ENCODE results near the gene HIRIP3. TPM values are rescaled to one million over a fixed set of nuclear protein-coding genes. Genes with fewer than 3 reads are reported as not detected.

The HIRIP3 gene
- total and polyA plus RNA-seq, 2 of the 13 experiments (the other 11 are each of a cell fraction or from before 2014, with no cell fraction given), result 12.6 to 17.2 TPM

GRCh38 chr16:29993191-29993902, 2.1 kb downstream of the HIRIP3 start:
- Histone ChIP-seq H3K9ac (ENCODE audit: insufficient read depth, low read depth, low read length) (no peak overlapping the region), H3K27ac (ENCODE audit: extremely low read length, insufficient read depth, low read length) (no peak overlapping the region), H3K36me3 (replicated peaks in 1 of 2; ENCODE audit: control insufficient read depth in 1 of 2, insufficient read depth in 2 of 2, low read length in 2 of 2) (peaks cover 15 to 46% of the 10 kb centered on the region in 2 experiments), H4K20me1 (ENCODE audit: insufficient read depth, low read length) (no peaks in the 10 kb centered on the region), H2AFZ (ENCODE audit: low read length) (no peak overlapping the region), H3K4me3 (replicated peaks in 1 of 3; ENCODE audit: insufficient read depth in 1 of 3, low read depth in 2 of 3, low read length in 3 of 3) (no peak overlapping the region), H3K9me3 (ENCODE audit: low read length) (no peaks in the 10 kb centered on the region), H3K4me1 (ENCODE audit: insufficient read depth, low read length) (peaks cover 24% of the 10 kb centered on the region), H3K79me2 (ENCODE audit: insufficient read depth, low read length) (peaks cover 9% of the 10 kb centered on the region), H3K4me2 (ENCODE audit: low read depth, low read length) (no peak overlapping the region), H3K27me3 (ENCODE audit: control insufficient read depth in 1 of 2, insufficient read depth in 2 of 2, low read length in 2 of 2) (peaks cover 0 to 5% of the 10 kb centered on the region in 2 experiments; a peak in 1 of 5 replicates)
- DNase-seq (ENCODE audit: low spot score), result no peak
- 95% methylated on average over 18 of the region's 25 CpGs for whole genome bisulfite sequencing (ENCODE audit: low lambda C conversion rate)
- ATAC-seq, result no peak
- CTCF ChIA-PET (ENCODE audit: low intra/inter-chr PET ratio, low total read pairs), result no interaction called here
- TF ChIP-seq HINFP (CRISPR knock-in tag; IDR thresholded peaks at IDR 0.05; ENCODE audit: low read depth) (no peak), ZNF17 (CRISPR knock-in tag; IDR thresholded peaks at IDR 0.05) (no peak), ZFP37 (CRISPR knock-in tag; IDR thresholded peaks at IDR 0.05; ENCODE audit: borderline replicate concordance) (no peak), AGO2 (optimal IDR thresholded peaks at IDR 0.05; ENCODE audit: low read depth, low read length) (peak; percentile 89), POLR2G (IDR thresholded peaks at IDR 0.05; ENCODE audit: low read depth, low read length) (peak; percentile 39; the same call in 1 of the 2 replicates), STAG1 (CRISPR knock-in tag; IDR thresholded peaks at IDR 0.05) (no peak), ZNF12 (CRISPR knock-in tag; IDR thresholded peaks at IDR 0.05) (no peak), HNRNPUL1 (IDR thresholded peaks at IDR 0.05; ENCODE audit: low read depth, low read length) (no peak), NFIB (CRISPR knock-in tag; IDR thresholded peaks at IDR 0.05; ENCODE audit: borderline replicate concordance) (no peak), HMGA1 (CRISPR knock-in tag; conservative IDR thresholded peaks at IDR 0.05) (no peak), TEAD2 (CRISPR knock-in tag; IDR thresholded peaks at IDR 0.05) (no peak), POLR2A (IDR thresholded peaks at IDR 0.05; ENCODE audit: insufficient read depth in 1 of 2, low read depth in 2 of 2, low read length in 2 of 2) (peak; percentile 1 to 27; a peak in 2 of 4 replicates), ZNF333 (CRISPR knock-in tag; IDR thresholded peaks at IDR 0.05; ENCODE audit: borderline replicate concordance) (no peak), PCBP2 (optimal IDR thresholded peaks at IDR 0.05; ENCODE audit: low read depth, low read length, poor library complexity, severe bottlenecking) (no peak), MIER2 (CRISPR knock-in tag; IDR thresholded peaks at IDR 0.05) (no peak), NRL (CRISPR knock-in tag; IDR thresholded peaks at IDR 0.05; ENCODE audit: borderline replicate concordance) (0 out of 2 replicates have a peak, but pooled peaks have one; percentile 43), NR2C2 (CRISPR knock-in tag; IDR thresholded peaks at IDR 0.05; ENCODE audit: borderline replicate concordance) (no peak), RFX1 (IDR thresholded peaks at IDR 0.05) (no peak), ZNF737 (CRISPR knock-in tag; IDR thresholded peaks at IDR 0.05; ENCODE audit: borderline replicate concordance) (no peak), RBFOX2 (IDR thresholded peaks at IDR 0.05; ENCODE audit: low read depth, low read length) (peak; percentile 58), SSRP1 (CRISPR knock-in tag; IDR thresholded peaks at IDR 0.05) (0 out of 2 replicates have a peak, but pooled peaks have one; percentile 52), ZNF670 (CRISPR knock-in tag; IDR thresholded peaks at IDR 0.05; ENCODE audit: borderline replicate concordance) (no peak)
- POLR2A ChIA-PET, result interaction anchor here (0.6 to 2.0 kb wide), 4 partner anchors 20 to 186 kb away, joined by 3 to 10 read pairs (median 6); partner anchors contain the start of genes KCTD13 and TAOK2
- no peak for FAIRE-seq
- in situ Hi-C loops (cut with HindIII; ENCODE audit: extremely low pct_ligation_motif_present, low pct_unique_long_range_greater_than_20kb), result no loop called here
- no TSS peak for BruUV-seq (replicated peaks)
- intact Hi-C loops (cut with micrococcal nuclease; ENCODE audit: unreplicated experiment), result no loop called here

Data from HepG2 (cell line).